CD14-positive monocyte (primary cell): ENCODE results near the gene DBT. TPM values are rescaled to one million over a fixed set of nuclear protein-coding genes. Genes with fewer than 3 reads are reported as not detected.
"Not testable (repeated sequence)": the region's sequence is repeated elsewhere in the genome, so short reads cannot be mapped to it uniquely, and the experiment has no call there.

Experiments
- DNase-seq, 3 donors: peaks; one replicate each; pipeline ENCODE4 v3.0.0-alpha.2; 2011 to 2022
- H2AFZ ChIP-seq: 2 replicates; pipeline ENCODE4 v1.6.0; 2012; ENCODE audit warnings: mild to moderate bottlenecking, low read depth, low read length, inconsistent platforms; ENCODE audit not compliant: insufficient read depth, poor library complexity, severe bottlenecking
- H3K27ac ChIP-seq, 2 donors: 1 replicate in 1 of 2; 2 replicates in 1 of 2; pipeline ENCODE4 v1.5.1; 2012 to 2013; ENCODE audit warnings: low read length in 2 of 2, control low read depth in 1 of 2, inconsistent platforms in 1 of 2, low read depth in 1 of 2, mild to moderate bottlenecking in 1 of 2
- H3K27me3 ChIP-seq, 2 donors: one replicate each; pipeline versions ENCODE4 v1.6.0 to v1.6.1; 2011 to 2013; ENCODE audit warnings: low read length in 2 of 2; ENCODE audit not compliant: control insufficient read depth in 2 of 2, insufficient read depth in 2 of 2
- H3K36me3 ChIP-seq, 2 donors: replicated peaks in 1 of 2; 1 replicate in 1 of 2; 2 replicates in 1 of 2; pipeline versions ENCODE4 v1.5.1 to v1.6.1; 2012 to 2013; ENCODE audit warnings: low read length in 2 of 2, control low read depth in 1 of 2, inconsistent platforms in 1 of 2, mild to moderate bottlenecking in 1 of 2; ENCODE audit not compliant: insufficient read depth in 2 of 2, control insufficient read depth in 1 of 2
- H3K4me1 ChIP-seq, 2 donors: 1 replicate in 1 of 2; 2 replicates in 1 of 2; pipeline versions ENCODE4 v1.5.1 to v1.6.1; 2012 to 2013; ENCODE audit warnings: low read length in 2 of 2, control low read depth in 1 of 2, inconsistent platforms in 1 of 2, mild to moderate bottlenecking in 1 of 2, moderate library complexity in 1 of 2; ENCODE audit not compliant: insufficient read depth in 2 of 2, control insufficient read depth in 1 of 2
- H3K4me2 ChIP-seq: replicated peaks from 2 replicates; pipeline ENCODE3; 2012; ENCODE audit warnings: low read length, moderate library complexity, mild to moderate bottlenecking; ENCODE audit not compliant: poor library complexity, severe bottlenecking; ENCODE audit errors: extremely low read depth
- H3K4me3 ChIP-seq, 3 experiments: fragments of 200-600 bp in 1 of 3; sonication (generic) in 1 of 3; replicated peaks in 1 of 3; 1 replicate in 2 of 3; 2 replicates in 1 of 3; pipeline ENCODE4 v1.5.1; 2011 to 2013; ENCODE audit warnings: low read length in 3 of 3, mild to moderate bottlenecking in 3 of 3, control low read depth in 2 of 3, low read depth in 2 of 3, inconsistent platforms in 1 of 3, moderate library complexity in 1 of 3
- H3K79me2 ChIP-seq: 2 replicates; pipeline ENCODE4 v1.6.0; 2012; ENCODE audit warnings: mild to moderate bottlenecking, control low read depth, inconsistent platforms, low read length, moderate library complexity; ENCODE audit not compliant: insufficient read depth
- H3K9ac ChIP-seq: 2 replicates; pipeline ENCODE4 v1.6.0; 2017; ENCODE audit warnings: low read length, mild to moderate bottlenecking; ENCODE audit not compliant: insufficient read depth, poor library complexity, severe bottlenecking
- H3K9me3 ChIP-seq, 2 donors: replicated peaks in 1 of 2; 1 replicate in 1 of 2; 2 replicates in 1 of 2; pipeline versions ENCODE4 v1.5.1 to v1.6.1; 2012 to 2013; ENCODE audit warnings: low read length in 2 of 2, control low read depth in 1 of 2; ENCODE audit not compliant: control insufficient read depth in 1 of 2, insufficient read depth in 1 of 2
- H4K20me1 ChIP-seq: 2 replicates; pipeline ENCODE4 v1.6.0; 2012; ENCODE audit warnings: mild to moderate bottlenecking, low read length, control low read depth, moderate library complexity; ENCODE audit not compliant: insufficient read depth
- H3K27ac Mint-ChIP-seq, 7 donors: one replicate each; pipeline ENCODE4 v1.8.0; 2020; ENCODE audit warnings: mild to moderate bottlenecking in 7 of 7, mixed read lengths in 7 of 7, moderate library complexity in 6 of 7, inconsistent platforms in 2 of 7
- H3K27me3 Mint-ChIP-seq, 3 donors: one replicate each; pipeline ENCODE4 v1.8.0; 2021 to 2022; ENCODE audit warnings: low read depth in 3 of 3, mild to moderate bottlenecking in 3 of 3, mixed read lengths in 3 of 3, moderate library complexity in 3 of 3, inconsistent platforms in 1 of 3
- H3K36me3 Mint-ChIP-seq, 2 donors: one replicate each; pipeline ENCODE4 v1.8.0; 2020; ENCODE audit warnings: mixed read lengths in 2 of 2, inconsistent platforms in 1 of 2, mild to moderate bottlenecking in 1 of 2
- H3K4me1 Mint-ChIP-seq: one replicate; pipeline ENCODE4 v1.8.0; 2020; ENCODE audit warnings: mild to moderate bottlenecking, mixed read lengths
- H3K4me3 Mint-ChIP-seq, 2 donors: one replicate each; pipeline ENCODE4 v1.8.0; 2020; ENCODE audit warnings: mild to moderate bottlenecking in 2 of 2, mixed read lengths in 2 of 2, moderate library complexity in 1 of 2
- H3K9me3 Mint-ChIP-seq, 7 donors: one replicate each; pipeline ENCODE4 v1.8.0; 2020 to 2022; ENCODE audit warnings: mixed read lengths in 7 of 7, mild to moderate bottlenecking in 6 of 7, moderate library complexity in 6 of 7, inconsistent platforms in 2 of 7
- CTCF ChIP-seq: fragments of 200-600 bp; IDR thresholded peaks from one replicate; pipeline ENCODE4 v1.8.0; 2022; ENCODE audit warnings: antibody characterized with exemption, mild to moderate bottlenecking
- WGBS: methylation state at CpG from one replicate; pipeline ENCODE4 v1.1.5; 2013; ENCODE audit warnings: missing lambda C conversion rate; ENCODE audit not compliant: insufficient coverage; 5-methylcytosine and 5-hydroxymethylcytosine counted together
- intact Hi-C, 2 donors: fragments of 100-400 bp; cut with micrococcal nuclease; formaldehyde crosslinking; loops; one replicate each; pipeline versions ENCODE4 v1.15.0 to v1.15.1; 2023
- polyA plus RNA-seq, 3 donors: library from polyadenylated mRNA; depleted of rRNA in 1 of 3; unstranded in 2 of 3; stranded (reverse) in 1 of 3; fragments of 300-500 nt in 2 of 3; fragments of >200 nt in 1 of 3; fragmentation: Illumina TruSeq in 2 of 3; gene quantifications; 1 replicate in 2 of 3; 2 replicates in 1 of 3; pipeline ENCODE4 v1.2.3, GENCODE V29; 2012 to 2021

Gene DBT
- polyA plus RNA-seq, 3 donors, result 1.1 to 2.7 (median 1.5) TPM

DNA sequence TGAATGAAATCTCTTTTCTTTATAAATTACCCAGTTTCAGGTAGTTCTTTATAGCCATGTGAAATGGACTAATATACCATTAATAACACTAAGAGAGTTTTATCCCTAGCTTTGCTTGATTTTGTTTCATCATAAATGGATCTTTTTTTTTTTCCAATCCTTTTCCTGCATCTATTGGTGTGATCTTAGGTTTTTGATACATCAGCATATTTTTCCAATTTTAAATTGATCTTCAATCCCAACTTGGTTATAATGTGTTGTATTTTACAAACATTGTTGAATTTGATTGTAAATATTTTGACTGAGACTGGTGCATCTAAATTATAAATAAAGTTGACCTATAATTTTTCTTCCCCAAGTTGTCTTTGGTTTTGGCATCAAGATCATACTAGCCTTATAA is 12.1 kb upstream of the DBT start:
- Mint-ChIP-seq H3K36me3 (peaks cover 18 to 23% of the 10 kb centered on the region in 2 donors), H3K27ac (no peak overlapping the region), H3K9me3 (peaks cover 12 to 39% (median 29%) of the 10 kb centered on the region in 7 donors), H3K4me3 (no peak overlapping the region), H3K4me1 (peaks cover 20% of the 10 kb centered on the region), H3K27me3 (no peaks in the 10 kb centered on the region)
- Histone ChIP-seq H3K4me1 (peaks cover 7 to 16% of the 10 kb centered on the region in 2 donors), H3K9me3 (peaks cover 0 to 5% of the 10 kb centered on the region in 2 donors), H2AFZ (no peak overlapping the region), H3K4me3 (no peak overlapping the region), H3K79me2 (peaks cover 7% of the 10 kb centered on the region), H3K27me3 (no peaks in the 10 kb centered on the region), H3K27ac (no peak overlapping the region), H4K20me1 (no peaks in the 10 kb centered on the region), H3K4me2 (no peak overlapping the region), H3K36me3 (no peaks in the 10 kb centered on the region), H3K9ac (no peak overlapping the region)
- no peak for DNase-seq
- TF ChIP-seq CTCF, result no peak
- intact Hi-C loops, result loop anchor here in 1 of 2 donors (10.0 kb wide), 1 partner anchor 93 kb away; the partner anchor contains the start of gene CDC14A

DNA sequence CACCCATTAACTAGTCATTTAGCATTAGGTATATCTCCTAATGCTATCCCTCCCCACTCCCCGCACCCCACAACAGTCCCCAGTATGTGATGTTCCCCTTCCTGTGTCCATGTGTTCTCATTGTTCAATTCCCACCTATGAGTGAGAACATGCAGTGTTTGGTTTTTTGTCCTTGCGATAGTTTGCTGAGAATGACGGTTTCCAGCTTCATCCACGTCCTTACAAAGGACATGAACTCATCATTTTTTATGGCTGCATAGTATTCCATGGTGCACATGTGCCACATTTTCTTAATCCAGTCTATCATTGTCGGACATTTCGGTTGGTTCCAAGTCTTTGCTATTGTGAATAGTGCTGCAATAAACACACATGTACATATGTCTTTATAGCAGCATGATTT is 8.8 kb upstream of the DBT start:
- H3K4me2 ChIP-seq, H3K36me3 ChIP-seq, H3K4me3 Mint-ChIP-seq, H3K4me1 ChIP-seq, H3K36me3 Mint-ChIP-seq, H3K27ac ChIP-seq, H3K4me3 ChIP-seq, H3K9ac ChIP-seq, H3K27me3 ChIP-seq, H3K27me3 Mint-ChIP-seq, H3K27ac Mint-ChIP-seq, H4K20me1 ChIP-seq, DNase-seq, intact Hi-C loops, H3K79me2 ChIP-seq, H3K9me3 ChIP-seq, H2AFZ ChIP-seq: not testable (repeated sequence)
- H3K4me1 Mint-ChIP-seq, result peaks cover 10% of the 10 kb centered on the region
- peaks cover 3 to 26% (median 18%) of the 10 kb centered on the region in 7 donors for H3K9me3 Mint-ChIP-seq
- no CpG with 5 or more reads among the region's 6 CpGs for WGBS

DNA sequence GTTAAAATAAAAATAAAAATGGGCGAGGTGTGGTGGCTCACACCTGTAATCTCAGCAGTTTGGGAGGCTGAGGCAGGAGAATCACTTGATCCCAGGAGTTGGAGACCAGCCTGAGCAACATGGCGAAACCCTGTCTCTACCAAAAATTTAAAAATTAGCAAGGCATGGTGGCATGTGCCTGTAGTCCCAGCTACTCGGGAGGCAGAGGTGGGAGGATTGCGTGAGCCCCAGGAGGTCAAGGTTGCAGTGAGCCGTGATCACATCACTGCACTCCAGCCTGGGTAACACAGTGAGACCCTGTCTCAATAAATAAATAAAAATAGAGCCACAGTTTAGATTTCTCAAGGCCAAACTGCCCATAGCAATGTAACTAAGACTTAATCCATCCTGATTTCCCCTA is 6.6 kb upstream of the DBT start:
- H3K9me3 ChIP-seq, H3K4me1 ChIP-seq, H3K4me2 ChIP-seq, H3K27me3 ChIP-seq, H4K20me1 ChIP-seq, H3K4me3 ChIP-seq, H3K27ac ChIP-seq, H2AFZ ChIP-seq, H3K27ac Mint-ChIP-seq, intact Hi-C loops, H3K36me3 Mint-ChIP-seq, H3K79me2 ChIP-seq, H3K27me3 Mint-ChIP-seq, DNase-seq, H3K9ac ChIP-seq, H3K4me3 Mint-ChIP-seq, H3K36me3 ChIP-seq: not testable (repeated sequence)
- WGBS, result 96% methylated on average over 5 of the region's 5 CpGs
- Mint-ChIP-seq H3K9me3 (peaks cover 0 to 20% (median 12%) of the 10 kb centered on the region in 7 donors), H3K4me1 (peaks cover 10% of the 10 kb centered on the region)
